PFSK-1 (cell line): ENCODE data around the gene GASK1A.

Source experiments
- FOXP2 ChIP-seq: optimal IDR thresholded peaks from 2 replicates; pipeline ENCODE3; 2011; ENCODE audit warnings: borderline replicate concordance, control low read depth, inconsistent platforms; ENCODE audit not compliant: insufficient read depth; ENCODE audit errors: extremely low read length, extremely low read depth
- POLR2AphosphoS5 ChIP-seq: IDR thresholded peaks from 2 replicates; pipeline ENCODE4 v1.6.1; 2012; ENCODE audit warnings: low read depth, mild to moderate bottlenecking, control low read depth, low read length, moderate library complexity
- REST ChIP-seq, 2 experiments: IDR thresholded peaks; 2 replicates each; pipeline versions ENCODE4 v1.6.1 to v1.8.0; 2011 to 2012; ENCODE audit warnings: low read depth in 2 of 2, low read length in 2 of 2, control low read depth in 1 of 2, inconsistent platforms in 1 of 2, mild to moderate bottlenecking in 1 of 2, moderate library complexity in 1 of 2; ENCODE audit not compliant: insufficient read depth in 1 of 2
- SIN3A ChIP-seq: IDR thresholded peaks from 2 replicates; pipeline ENCODE4 v1.6.1; 2012; ENCODE audit warnings: mild to moderate bottlenecking, low read length, moderate library complexity, borderline replicate concordance; ENCODE audit not compliant: insufficient read depth
- TAF1 ChIP-seq: IDR thresholded peaks from 2 replicates; pipeline ENCODE4 v1.6.1; 2012; ENCODE audit warnings: low read length, control low read depth, borderline replicate concordance; ENCODE audit not compliant: insufficient read depth

GASK1A gene

GRCh38 chr3:43006825-43007224, 27.7 kb downstream of the GASK1A start:
- TF ChIP-seq REST (IDR thresholded peaks at IDR 0.05; ENCODE audit: insufficient read depth in 1 of 2, low read depth in 2 of 2, low read length in 2 of 2) (no peak), POLR2AphosphoS5 (no peak), SIN3A (no peak), TAF1 (no peak), FOXP2 (no peak)

GRCh38 chr3:43009547-43009946, 30.4 kb downstream of the GASK1A start:
- TF ChIP-seq SIN3A (no peak), FOXP2 (no peak), REST (IDR thresholded peaks at IDR 0.05; ENCODE audit: insufficient read depth in 1 of 2, low read depth in 2 of 2, low read length in 2 of 2) (no peak), POLR2AphosphoS5 (no peak), TAF1 (no peak)

GRCh38 chr3:43010638-43011037, 31.5 kb downstream of the GASK1A start:
- no peak for TF ChIP-seq SIN3A
- TF ChIP-seq REST (IDR thresholded peaks at IDR 0.05; ENCODE audit: insufficient read depth in 1 of 2, low read depth in 2 of 2, low read length in 2 of 2) = no peak
- TF ChIP-seq TAF1 = no peak
- no peak for TF ChIP-seq FOXP2
- no peak for TF ChIP-seq POLR2AphosphoS5

- no peak for TF ChIP-seq TAF1
- TF ChIP-seq SIN3A = no peak
- TF ChIP-seq REST (IDR thresholded peaks at IDR 0.05; ENCODE audit: insufficient read depth in 1 of 2, low read depth in 2 of 2, low read length in 2 of 2) = no peak
- TF ChIP-seq FOXP2 = no peak
- TF ChIP-seq POLR2AphosphoS5 = no peak
Observed at GRCh38 chr3:43011638-43012037, 32.5 kb downstream of the GASK1A start.

GRCh38 chr3:43012174-43012573, 33.1 kb downstream of the GASK1A start:
- TF ChIP-seq POLR2AphosphoS5 (no peak), REST (IDR thresholded peaks at IDR 0.05; ENCODE audit: insufficient read depth in 1 of 2, low read depth in 2 of 2, low read length in 2 of 2) (no peak), FOXP2 (no peak), SIN3A (no peak), TAF1 (no peak)
